ENCODE data around the gene COPS2. TPM values are rescaled to one million over a fixed set of nuclear protein-coding genes. Genes with fewer than 3 reads are reported as not detected.

The COPS2 gene
- total RNA-seq, 4 donors from 2014 or later, result 64.2 to 79.1 (median 70.2) TPM

GRCh38 chr15:49124371-49124770, 31.0 kb downstream of the COPS2 start:
- Histone ChIP-seq H3K9me3 (no peaks in the 10 kb centered on the region), H3K36me3 (peaks cover 0 to 52% of the 10 kb centered on the region in 2 donors), H3K27me3 (no peaks in the 10 kb centered on the region), H3K4me3 (no peak overlapping the region), H3K27ac (no peak overlapping the region), H3K4me1 (peaks cover 0 to 5% (median 0%) of the 10 kb centered on the region in 3 donors)
- 46 to 80% methylated on average over 2 of the region's 2 CpGs for WGBS, 2 donors (ENCODE audit: low coverage in 1 of 2)
- ATAC-seq, result no peak
- TF ChIP-seq CTCF (IDR thresholded peaks at IDR 0.05) (no peak), POLR2A (IDR thresholded peaks at IDR 0.05) (no peak), POLR2AphosphoS5 (IDR thresholded peaks at IDR 0.05) (no peak), EP300 (IDR thresholded peaks at IDR 0.05) (no peak)

DNA sequence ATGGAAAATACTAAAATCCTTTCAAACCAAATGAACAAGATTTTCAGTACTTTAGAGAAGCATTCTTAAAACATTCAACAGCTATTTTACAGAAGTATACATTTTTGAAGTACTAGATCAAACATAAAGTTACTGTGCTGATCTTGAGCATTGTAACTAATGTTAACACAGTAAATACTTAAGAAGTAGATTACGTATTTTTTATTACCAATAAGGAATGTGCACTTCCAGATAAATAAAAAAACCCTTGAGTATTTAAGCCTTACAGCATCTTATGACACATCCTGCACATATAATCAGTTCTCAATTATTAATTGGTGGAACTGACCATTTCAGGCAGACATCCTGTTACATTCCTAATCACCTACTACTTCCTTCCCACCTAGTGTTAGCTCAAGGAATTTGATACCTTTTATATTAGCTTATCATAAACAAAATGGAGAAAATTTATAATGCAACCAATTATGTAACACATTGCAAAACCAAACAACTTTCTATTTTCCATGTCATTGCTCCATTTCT, 32.8 kb downstream of the COPS2 start:
- 45% methylated on average over 1 of the region's 1 CpG; no CpG with 5 or more reads in 1 of the 2 donors for WGBS, 2 donors (ENCODE audit: low coverage in 1 of 2)
- no peaks in the 10 kb centered on the region for H3K27me3 ChIP-seq
- TF ChIP-seq POLR2A (IDR thresholded peaks at IDR 0.05), result no peak
- TF ChIP-seq POLR2AphosphoS5 (IDR thresholded peaks at IDR 0.05), result no peak
- no peak for TF ChIP-seq CTCF (IDR thresholded peaks at IDR 0.05)
- TF ChIP-seq EP300 (IDR thresholded peaks at IDR 0.05), result no peak

DNA sequence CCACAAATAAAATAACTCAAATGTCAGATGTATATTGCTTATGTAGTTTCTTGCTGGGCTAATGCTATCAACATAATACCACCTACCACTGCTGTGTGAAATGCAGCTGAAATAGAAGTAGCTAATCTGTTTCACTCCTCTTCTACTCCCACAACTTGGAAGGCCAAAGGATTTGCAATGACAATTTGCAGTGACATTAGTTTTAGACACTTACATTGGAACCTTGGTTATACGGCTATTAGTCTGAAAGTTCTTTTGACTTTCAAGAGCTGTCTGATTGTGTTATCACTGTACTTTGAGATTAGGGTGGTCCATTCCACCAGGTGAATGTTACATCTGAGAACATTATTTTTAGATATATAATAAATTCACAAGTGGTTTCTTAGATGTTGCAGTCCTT, 33.5 kb downstream of the COPS2 start:
- Histone ChIP-seq H3K4me1 (peaks cover 0 to 5% (median 0%) of the 10 kb centered on the region in 3 donors), H3K4me3 (no peak overlapping the region), H3K27ac (no peak overlapping the region), H3K27me3 (no peaks in the 10 kb centered on the region), H3K9me3 (no peaks in the 10 kb centered on the region), H3K36me3 (peaks cover 0 to 33% of the 10 kb centered on the region in 2 donors)
- WGBS, 2 donors (ENCODE audit: low coverage in 1 of 2), result 50% methylated on average over 1 of the region's 1 CpG; no CpG with 5 or more reads in 1 of the 2 donors
- ATAC-seq, result no peak
- no peak for TF ChIP-seq CTCF (IDR thresholded peaks at IDR 0.05)

More for the DNA sequence above, 32.8 kb downstream of the COPS2 start:
- Histone ChIP-seq H3K4me3 (no peak overlapping the region), H3K27ac (no peak overlapping the region), H3K36me3 (peaks cover 0 to 34% of the 10 kb centered on the region in 2 donors), H3K4me1 (peaks cover 0 to 5% (median 0%) of the 10 kb centered on the region in 3 donors), H3K9me3 (no peaks in the 10 kb centered on the region)
- no peak for ATAC-seq

DNA sequence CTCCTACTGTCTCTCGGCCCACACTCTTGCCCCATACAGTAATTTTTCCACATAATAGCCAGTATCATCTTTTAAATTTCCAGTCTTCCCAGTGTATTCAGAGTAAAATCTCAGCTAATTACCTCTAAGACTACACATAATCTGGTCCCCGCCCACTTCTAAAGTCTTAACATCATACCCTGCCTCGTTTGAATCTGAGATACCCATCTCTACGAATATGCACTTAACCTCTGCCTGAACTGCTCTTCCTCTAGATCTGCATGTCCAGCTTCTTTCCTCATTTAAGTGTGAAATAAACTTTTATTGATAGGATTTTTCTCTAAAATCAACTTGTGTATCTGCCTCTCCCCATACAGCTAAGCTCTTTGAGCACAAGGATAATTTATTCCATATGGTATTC, 34.6 kb downstream of the COPS2 start:
- no peak for ATAC-seq
- H3K27me3 ChIP-seq, result no peaks in the 10 kb centered on the region
- H3K27ac ChIP-seq, result no peak overlapping the region
- H3K4me3 ChIP-seq, result no peak overlapping the region
- H3K36me3 ChIP-seq, result peaks cover 0 to 30% of the 10 kb centered on the region in 2 donors
- 74 to 79% methylated on average over 4 of the region's 4 CpGs for WGBS, 2 donors (ENCODE audit: low coverage in 1 of 2)
- H3K4me1 ChIP-seq, result peaks cover 0 to 5% (median 0%) of the 10 kb centered on the region in 3 donors
- no peaks in the 10 kb centered on the region for H3K9me3 ChIP-seq
- no peak for TF ChIP-seq EP300 (IDR thresholded peaks at IDR 0.05)
- TF ChIP-seq POLR2AphosphoS5 (IDR thresholded peaks at IDR 0.05), result no peak
- no peak for TF ChIP-seq POLR2A (IDR thresholded peaks at IDR 0.05)
- TF ChIP-seq CTCF (IDR thresholded peaks at IDR 0.05), result no peak

GRCh38 chr15:49116108-49116857, 39.1 kb downstream of the COPS2 start:
- no peaks in the 10 kb centered on the region for H3K27me3 ChIP-seq
- H3K9me3 ChIP-seq, result peaks cover 0 to 10% (median 0%) of the 10 kb centered on the region in 3 donors
- peaks cover 5 to 29% of the 10 kb centered on the region in 2 donors for H3K36me3 ChIP-seq
- no peak overlapping the region for H3K27ac ChIP-seq
- TF ChIP-seq EP300 (IDR thresholded peaks at IDR 0.05) (no peak), POLR2AphosphoS5 (IDR thresholded peaks at IDR 0.05) (no peak), POLR2A (IDR thresholded peaks at IDR 0.05) (no peak), CTCF (IDR thresholded peaks at IDR 0.05) (no peak)
- H3K4me1 ChIP-seq, result no peaks in the 10 kb centered on the region
- ATAC-seq, result no peak
- WGBS, 2 donors (ENCODE audit: low coverage in 1 of 2), result 100% methylated on average over 3 to 4 of the region's 4 CpGs
- H3K4me3 ChIP-seq, result no peak overlapping the region

Measured in gastroesophageal sphincter (tissue), 4 donors.